ENCODE data around the gene ABTB2. TPM values are rescaled to one million over a fixed set of nuclear protein-coding genes. Genes with fewer than 3 reads are reported as not detected.
"Not testable (repeated sequence)": the region's sequence is repeated elsewhere in the genome, so short reads cannot be mapped to it uniquely, and the experiment has no call there.

ABTB2 gene
- total RNA-seq, 1 experiment from 2014 or later = 3.1 TPM

DNA sequence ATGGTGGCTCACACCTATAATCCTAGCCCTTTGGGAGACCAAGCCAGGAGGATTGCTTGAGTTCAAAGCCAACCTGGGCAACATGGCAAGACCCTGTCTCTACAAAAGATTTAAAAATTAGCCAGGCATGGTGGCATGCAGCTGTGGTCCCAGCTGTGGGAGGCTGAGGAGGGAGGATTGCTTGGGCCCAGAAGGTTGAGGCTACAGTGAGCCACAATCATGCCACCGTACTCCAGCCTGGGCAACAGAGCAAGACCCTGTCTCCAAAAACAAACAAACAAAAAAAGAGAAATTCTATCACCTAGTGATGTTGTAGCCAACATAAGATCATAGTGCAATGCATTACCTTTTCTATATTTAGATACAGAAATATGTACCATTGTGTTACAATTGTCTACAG, 138.5 kb downstream of the ABTB2 start:
- Mint-ChIP-seq H3K4me1 (ENCODE audit: insufficient read depth, unreplicated experiment) (peaks cover 6% of the 10 kb centered on the region), H3K9me3 (ENCODE audit: unreplicated experiment) (no peaks in the 10 kb centered on the region), H3K27me3 (ENCODE audit: insufficient read depth, unreplicated experiment) (no peaks in the 10 kb centered on the region), H3K36me3 (ENCODE audit: insufficient read depth, unreplicated experiment) (peaks cover under 1% of the 10 kb centered on the region), H3K4me3 (ENCODE audit: unreplicated experiment) (no peak overlapping the region), H3K27ac (ENCODE audit: low read depth, unreplicated experiment) (no peak overlapping the region)
- POLR2A ChIA-PET = interaction anchor here (1.2 kb wide), 1 partner anchor 15 kb away, joined by 3 read pairs; no protein-coding TSS in a partner anchor
- CTCF ChIA-PET = interaction anchor here (0.6 to 0.7 kb wide), 3 partner anchors 39 to 273 kb away, joined by 3 to 4 read pairs (median 3); no protein-coding TSS in a partner anchor
- intact Hi-C loops (cut with micrococcal nuclease) = no loop called here
- DNase-seq (ENCODE audit: unreplicated experiment) = no peak
- no TSS peak for BruUV-seq (replicated peaks)
- TF ChIP-seq, protein P1, sequence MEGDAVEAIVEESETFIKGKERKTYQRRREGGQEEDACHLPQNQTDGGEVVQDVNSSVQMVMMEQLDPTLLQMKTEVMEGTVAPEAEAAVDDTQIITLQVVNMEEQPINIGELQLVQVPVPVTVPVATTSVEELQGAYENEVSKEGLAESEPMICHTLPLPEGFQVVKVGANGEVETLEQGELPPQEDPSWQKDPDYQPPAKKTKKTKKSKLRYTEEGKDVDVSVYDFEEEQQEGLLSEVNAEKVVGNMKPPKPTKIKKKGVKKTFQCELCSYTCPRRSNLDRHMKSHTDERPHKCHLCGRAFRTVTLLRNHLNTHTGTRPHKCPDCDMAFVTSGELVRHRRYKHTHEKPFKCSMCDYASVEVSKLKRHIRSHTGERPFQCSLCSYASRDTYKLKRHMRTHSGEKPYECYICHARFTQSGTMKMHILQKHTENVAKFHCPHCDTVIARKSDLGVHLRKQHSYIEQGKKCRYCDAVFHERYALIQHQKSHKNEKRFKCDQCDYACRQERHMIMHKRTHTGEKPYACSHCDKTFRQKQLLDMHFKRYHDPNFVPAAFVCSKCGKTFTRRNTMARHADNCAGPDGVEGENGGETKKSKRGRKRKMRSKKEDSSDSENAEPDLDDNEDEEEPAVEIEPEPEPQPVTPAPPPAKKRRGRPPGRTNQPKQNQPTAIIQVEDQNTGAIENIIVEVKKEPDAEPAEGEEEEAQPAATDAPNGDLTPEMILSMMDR (IDR thresholded peaks at IDR 0.05; ENCODE audit: unreplicated experiment) = no peak

DNA sequence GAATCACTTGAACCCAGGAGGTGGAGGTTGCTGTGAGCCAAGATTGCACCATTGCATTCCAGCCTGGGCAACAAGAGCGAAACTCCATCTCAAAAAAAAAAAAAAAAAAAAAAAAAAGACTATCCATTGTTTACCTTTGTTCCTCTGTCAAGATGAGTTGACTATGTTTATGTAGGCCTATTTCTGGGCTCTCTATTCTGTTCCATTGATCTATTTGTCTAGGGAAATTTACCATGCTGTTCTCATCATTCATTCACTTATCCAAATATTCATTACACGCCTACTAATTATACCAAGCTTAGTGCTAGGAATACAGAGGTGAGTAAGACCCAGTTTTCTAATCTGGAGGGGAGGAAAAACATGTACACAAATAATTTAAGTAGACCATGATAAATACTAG, 139.1 kb downstream of the ABTB2 start:
- POLR2A ChIA-PET; H3K4me3 Mint-ChIP-seq (ENCODE audit: unreplicated experiment); H3K27ac Mint-ChIP-seq (ENCODE audit: low read depth, unreplicated experiment); H3K4me1 Mint-ChIP-seq (ENCODE audit: insufficient read depth, unreplicated experiment); H3K36me3 Mint-ChIP-seq (ENCODE audit: insufficient read depth, unreplicated experiment); BruUV-seq (replicated peaks); DNase-seq (ENCODE audit: unreplicated experiment); intact Hi-C loops (cut with micrococcal nuclease); H3K9me3 Mint-ChIP-seq (ENCODE audit: unreplicated experiment); H3K27me3 Mint-ChIP-seq (ENCODE audit: insufficient read depth, unreplicated experiment): not testable (repeated sequence)
- CTCF ChIA-PET = interaction anchor here (0.6 to 0.7 kb wide), 4 partner anchors 38 to 274 kb away, joined by 3 to 4 read pairs (median 4); no protein-coding TSS in a partner anchor

DNA sequence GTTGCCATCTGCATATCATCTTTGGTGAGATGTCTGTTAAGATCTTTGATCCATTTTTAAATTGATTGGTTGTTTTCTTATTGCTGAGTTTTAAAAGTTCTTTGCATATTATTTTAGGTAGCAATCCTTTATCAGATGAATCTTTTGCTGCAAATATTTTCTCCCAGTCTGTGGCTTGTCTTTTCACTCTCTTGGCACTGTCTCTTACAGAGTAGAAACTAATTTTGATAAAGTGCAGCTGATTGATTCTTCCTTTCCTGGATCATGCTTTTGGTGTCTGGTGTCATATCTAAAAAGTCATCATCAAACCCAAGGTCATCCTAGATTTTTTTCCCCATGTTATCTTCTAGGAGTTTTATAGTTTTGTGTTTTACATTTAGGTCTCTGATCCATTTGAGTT, 139.7 kb downstream of the ABTB2 start:
- intact Hi-C loops (cut with micrococcal nuclease) = no loop called here
- no peaks in the 10 kb centered on the region for H3K27me3 Mint-ChIP-seq (ENCODE audit: insufficient read depth, unreplicated experiment)
- no peak overlapping the region for H3K27ac Mint-ChIP-seq (ENCODE audit: low read depth, unreplicated experiment)
- CTCF ChIA-PET = no interaction called here
- no peaks in the 10 kb centered on the region for H3K9me3 Mint-ChIP-seq (ENCODE audit: unreplicated experiment)
- POLR2A ChIA-PET = no interaction called here
- TF ChIP-seq, protein P1 (IDR thresholded peaks at IDR 0.05; ENCODE audit: unreplicated experiment) = no peak
- peaks cover 6% of the 10 kb centered on the region for H3K36me3 Mint-ChIP-seq (ENCODE audit: insufficient read depth, unreplicated experiment)
- no peak overlapping the region for H3K4me3 Mint-ChIP-seq (ENCODE audit: unreplicated experiment)
- peaks cover 6% of the 10 kb centered on the region for H3K4me1 Mint-ChIP-seq (ENCODE audit: insufficient read depth, unreplicated experiment)
- DNase-seq (ENCODE audit: unreplicated experiment) = no peak
- no TSS peak for BruUV-seq (replicated peaks)

DNA sequence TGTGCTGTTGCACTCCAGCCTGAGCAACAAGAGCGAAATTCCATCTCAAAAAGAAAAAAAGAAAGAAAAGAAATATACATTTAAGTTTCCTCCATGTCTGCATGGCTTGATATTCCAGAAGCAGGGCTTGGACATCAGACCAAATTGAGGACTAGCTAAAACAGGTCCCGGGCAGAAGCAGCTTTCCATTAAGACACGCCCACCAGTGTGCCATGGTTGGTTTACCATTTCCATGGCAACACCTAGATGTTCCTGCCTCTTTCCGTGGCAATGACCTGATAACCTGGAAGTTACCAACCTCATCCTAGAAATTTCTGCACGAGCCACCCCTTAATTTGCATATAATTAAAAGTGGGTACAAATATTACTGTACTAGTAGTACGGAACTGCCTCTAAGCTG, 141.1 kb downstream of the ABTB2 start:
- peaks cover 6% of the 10 kb centered on the region for H3K36me3 Mint-ChIP-seq (ENCODE audit: insufficient read depth, unreplicated experiment)
- peaks cover 6% of the 10 kb centered on the region for H3K4me1 Mint-ChIP-seq (ENCODE audit: insufficient read depth, unreplicated experiment)
- no peaks in the 10 kb centered on the region for H3K9me3 Mint-ChIP-seq (ENCODE audit: unreplicated experiment)
- POLR2A ChIA-PET = interaction anchor here (1.2 kb wide), 1 partner anchor 22 kb away, joined by 4 read pairs; no protein-coding TSS in a partner anchor
- no peak for DNase-seq (ENCODE audit: unreplicated experiment)
- TF ChIP-seq, protein P1 (IDR thresholded peaks at IDR 0.05; ENCODE audit: unreplicated experiment) = no peak
- intact Hi-C loops (cut with micrococcal nuclease) = loop anchor here (2.0 kb wide), 1 partner anchor 42 kb away; no protein-coding TSS in a partner anchor
- no TSS peak for BruUV-seq (replicated peaks)
- no peak overlapping the region for H3K27ac Mint-ChIP-seq (ENCODE audit: low read depth, unreplicated experiment)
- H3K27me3 Mint-ChIP-seq (ENCODE audit: insufficient read depth, unreplicated experiment) = no peaks in the 10 kb centered on the region
- CTCF ChIA-PET = interaction anchor here (1.1 kb wide), 1 partner anchor 42 kb away, joined by 3 read pairs; no protein-coding TSS in a partner anchor
- H3K4me3 Mint-ChIP-seq (ENCODE audit: unreplicated experiment) = no peak overlapping the region

All from MCF 10A (cell line).